Measurements from ENCODE around the gene SLC7A10.

The SLC7A10 gene

DNA sequence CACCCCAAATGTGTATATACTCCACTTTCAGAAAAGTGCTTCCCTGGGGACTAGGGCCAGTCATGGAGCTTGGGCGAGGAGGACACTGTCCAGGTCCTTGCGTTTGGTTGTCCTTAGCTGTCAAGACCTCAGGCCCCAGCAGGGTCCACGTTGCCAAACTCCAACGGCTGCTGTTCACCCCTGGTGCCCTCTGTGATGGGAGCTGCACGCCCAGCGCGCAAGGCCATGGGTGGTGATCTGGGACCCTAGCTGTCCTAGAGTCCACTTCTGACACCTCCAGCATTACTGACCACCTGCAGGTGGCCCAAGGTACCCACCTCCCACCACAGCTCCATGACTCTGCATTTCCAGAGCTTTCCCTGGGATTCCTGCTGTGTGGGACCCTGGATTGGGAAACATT lies 27.5 kb downstream of the SLC7A10 start:
- no peaks in the 10 kb centered on the region for H3K4me1 ChIP-seq (ENCODE audit: low read length)
- H2AFZ ChIP-seq (ENCODE audit: low read length): no peak overlapping the region
- no peaks in the 10 kb centered on the region for H3K36me3 ChIP-seq (replicated peaks; ENCODE audit: insufficient read depth, low read length)
- no peak overlapping the region for H3K4me3 ChIP-seq (ENCODE audit: low read length)
- H3K9ac ChIP-seq (ENCODE audit: low read length): no peak overlapping the region
- DNase-seq: no peak
- H3K27ac ChIP-seq (ENCODE audit: low read length): no peak overlapping the region
- no peaks in the 10 kb centered on the region for H3K9me3 ChIP-seq (replicated peaks; ENCODE audit: insufficient read depth, low read length)
- H4K20me1 ChIP-seq (ENCODE audit: insufficient read depth, low read length): no peaks in the 10 kb centered on the region
- TF ChIP-seq EZH2phosphoT487 (IDR thresholded peaks at IDR 0.05; ENCODE audit: low read length): no peak
- TF ChIP-seq, protein P1, sequence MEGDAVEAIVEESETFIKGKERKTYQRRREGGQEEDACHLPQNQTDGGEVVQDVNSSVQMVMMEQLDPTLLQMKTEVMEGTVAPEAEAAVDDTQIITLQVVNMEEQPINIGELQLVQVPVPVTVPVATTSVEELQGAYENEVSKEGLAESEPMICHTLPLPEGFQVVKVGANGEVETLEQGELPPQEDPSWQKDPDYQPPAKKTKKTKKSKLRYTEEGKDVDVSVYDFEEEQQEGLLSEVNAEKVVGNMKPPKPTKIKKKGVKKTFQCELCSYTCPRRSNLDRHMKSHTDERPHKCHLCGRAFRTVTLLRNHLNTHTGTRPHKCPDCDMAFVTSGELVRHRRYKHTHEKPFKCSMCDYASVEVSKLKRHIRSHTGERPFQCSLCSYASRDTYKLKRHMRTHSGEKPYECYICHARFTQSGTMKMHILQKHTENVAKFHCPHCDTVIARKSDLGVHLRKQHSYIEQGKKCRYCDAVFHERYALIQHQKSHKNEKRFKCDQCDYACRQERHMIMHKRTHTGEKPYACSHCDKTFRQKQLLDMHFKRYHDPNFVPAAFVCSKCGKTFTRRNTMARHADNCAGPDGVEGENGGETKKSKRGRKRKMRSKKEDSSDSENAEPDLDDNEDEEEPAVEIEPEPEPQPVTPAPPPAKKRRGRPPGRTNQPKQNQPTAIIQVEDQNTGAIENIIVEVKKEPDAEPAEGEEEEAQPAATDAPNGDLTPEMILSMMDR (IDR thresholded peaks at IDR 0.05; ENCODE audit: low read length): no peak
- TF ChIP-seq EZH2 (optimal IDR thresholded peaks at IDR 0.05; ENCODE audit: low read depth, low read length): no peak
- H3K27me3 ChIP-seq (replicated peaks; ENCODE audit: insufficient read depth, low read length): peaks cover 7% of the 10 kb centered on the region
- no peaks in the 10 kb centered on the region for H3K79me2 ChIP-seq (ENCODE audit: low read length)
- no peaks in the 10 kb centered on the region for H3K9me2 ChIP-seq (replicated peaks; ENCODE audit: insufficient read depth, low read length)
- no peaks in the 10 kb centered on the region for H3F3A ChIP-seq (ENCODE audit: insufficient read depth, low read length)
- no peak overlapping the region for H3K4me2 ChIP-seq (ENCODE audit: low read depth, low read length)

DNA sequence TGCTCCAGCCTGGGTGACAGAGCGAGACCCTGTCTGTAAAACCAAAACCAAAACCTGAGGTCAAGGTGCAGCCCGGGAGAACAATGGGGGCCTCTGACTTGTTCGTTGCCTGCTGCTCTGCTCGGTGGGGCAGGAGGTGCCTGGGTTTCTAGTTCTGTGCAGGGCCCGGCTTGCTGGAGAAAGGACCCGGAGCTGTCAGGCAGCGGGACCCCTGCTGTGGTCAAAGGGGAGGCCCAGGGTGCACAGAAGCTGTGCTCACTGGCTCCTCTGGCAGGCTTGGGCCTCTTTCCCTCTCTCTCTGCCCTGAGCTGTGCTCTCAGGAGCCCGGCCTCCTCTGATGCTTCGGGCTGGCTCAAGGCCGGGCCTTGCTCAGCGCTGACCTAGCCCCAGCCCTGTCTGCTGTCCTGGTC lies 28.1 kb downstream of the SLC7A10 start:
- Histone ChIP-seq H3K27me3 (replicated peaks; ENCODE audit: insufficient read depth, low read length) (peaks cover 13% of the 10 kb centered on the region), H2AFZ (ENCODE audit: low read length) (peak overlapping the region; percentile 67), H3K4me1 (ENCODE audit: low read length) (no peaks in the 10 kb centered on the region), H3K9me3 (replicated peaks; ENCODE audit: insufficient read depth, low read length) (no peaks in the 10 kb centered on the region), H4K20me1 (ENCODE audit: insufficient read depth, low read length) (no peaks in the 10 kb centered on the region), H3K79me2 (ENCODE audit: low read length) (no peaks in the 10 kb centered on the region), H3K9me2 (replicated peaks; ENCODE audit: insufficient read depth, low read length) (no peaks in the 10 kb centered on the region), H3K27ac (ENCODE audit: low read length) (no peak overlapping the region), H3F3A (ENCODE audit: insufficient read depth, low read length) (no peaks in the 10 kb centered on the region), H3K36me3 (replicated peaks; ENCODE audit: insufficient read depth, low read length) (no peaks in the 10 kb centered on the region), H3K4me2 (ENCODE audit: low read depth, low read length) (peak overlapping the region; percentile 50; the same call in 1 of the 2 replicates), H3K4me3 (ENCODE audit: low read length) (no peak overlapping the region; the same call in 1 of the 2 replicates), H3K9ac (ENCODE audit: low read length) (peak overlapping the region; percentile 33; the same call in 1 of the 2 replicates)
- TF ChIP-seq EZH2phosphoT487 (IDR thresholded peaks at IDR 0.05; ENCODE audit: low read length): no peak
- TF ChIP-seq EZH2 (optimal IDR thresholded peaks at IDR 0.05; ENCODE audit: low read depth, low read length): no peak
- TF ChIP-seq, protein P1 (IDR thresholded peaks at IDR 0.05; ENCODE audit: low read length): no peak
- no peak for DNase-seq

DNA sequence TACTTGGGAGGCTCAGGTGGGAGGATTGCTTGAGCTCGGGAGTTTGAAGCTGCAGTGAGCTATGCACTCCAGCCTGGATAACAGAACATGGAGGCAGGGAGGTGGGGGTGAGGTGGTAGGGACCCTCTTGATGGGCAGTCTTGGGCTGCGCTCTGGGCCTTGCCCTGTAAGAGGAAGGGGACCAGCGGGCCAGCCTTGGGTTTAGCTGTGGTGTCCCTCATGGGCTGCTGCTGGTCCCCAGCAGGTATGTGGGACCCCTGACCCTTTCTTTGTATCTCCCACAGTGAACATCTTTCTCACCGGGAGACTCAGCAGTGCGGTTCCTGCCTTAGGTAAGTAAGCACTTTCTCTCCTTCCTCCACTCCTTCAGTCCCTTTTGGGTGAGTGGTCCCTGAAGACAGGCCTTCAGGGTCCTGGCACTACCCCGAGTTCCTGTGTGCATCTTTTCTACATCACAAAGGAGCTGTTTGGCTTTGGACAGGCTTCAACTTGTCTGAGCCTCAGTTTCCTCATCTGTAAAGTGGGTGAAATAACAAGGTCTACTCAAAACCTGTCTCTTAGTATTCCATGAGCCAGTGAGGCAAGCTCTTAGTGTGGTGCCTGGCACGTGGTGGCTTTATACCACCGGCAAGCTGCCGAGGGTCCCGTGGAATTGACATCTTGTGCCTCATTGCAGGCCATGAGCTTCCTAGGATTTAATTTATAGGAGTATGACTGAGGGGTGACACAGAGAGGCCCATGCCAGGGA lies 29.0 kb downstream of the SLC7A10 start:
- H3K4me1 ChIP-seq (ENCODE audit: low read length): no peaks in the 10 kb centered on the region
- H3K27me3 ChIP-seq (replicated peaks; ENCODE audit: insufficient read depth, low read length): peaks cover 22% of the 10 kb centered on the region
- H3K4me3 ChIP-seq (ENCODE audit: low read length): no peak overlapping the region

More for the DNA sequence above, 29.0 kb downstream of the SLC7A10 start:
- H3F3A ChIP-seq (ENCODE audit: insufficient read depth, low read length): no peaks in the 10 kb centered on the region
- H3K79me2 ChIP-seq (ENCODE audit: low read length): no peaks in the 10 kb centered on the region
- H3K9me3 ChIP-seq (replicated peaks; ENCODE audit: insufficient read depth, low read length): no peaks in the 10 kb centered on the region
- no peaks in the 10 kb centered on the region for H3K36me3 ChIP-seq (replicated peaks; ENCODE audit: insufficient read depth, low read length)
- H3K4me2 ChIP-seq (ENCODE audit: low read depth, low read length): peak overlapping the region; percentile 50; the same call in 1 of the 2 replicates
- H3K9ac ChIP-seq (ENCODE audit: low read length): no peak overlapping the region
- H3K9me2 ChIP-seq (replicated peaks; ENCODE audit: insufficient read depth, low read length): no peaks in the 10 kb centered on the region
- no peak for TF ChIP-seq EZH2phosphoT487 (IDR thresholded peaks at IDR 0.05; ENCODE audit: low read length)
- TF ChIP-seq, protein P1 (IDR thresholded peaks at IDR 0.05; ENCODE audit: low read length): no peak
- no peak for TF ChIP-seq EZH2 (optimal IDR thresholded peaks at IDR 0.05; ENCODE audit: low read depth, low read length)
- no peak for DNase-seq
- H4K20me1 ChIP-seq (ENCODE audit: insufficient read depth, low read length): no peaks in the 10 kb centered on the region
- H3K27ac ChIP-seq (ENCODE audit: low read length): no peak overlapping the region
- peak overlapping the region; percentile 67; the same call in 1 of the 2 replicates for H2AFZ ChIP-seq (ENCODE audit: low read length)

Data from MM.1S (cell line).